H1 (cell line): ENCODE data around the gene CDCA4. TPM values are rescaled to one million over a fixed set of nuclear protein-coding genes. Genes with fewer than 3 reads are reported as not detected.

ENCODE experiments used
- ATF2 ChIP-seq: IDR thresholded peaks from 2 replicates; pipeline ENCODE4 v1.6.1; 2012; ENCODE audit warnings: low read length, inconsistent platforms
- CHD7 ChIP-seq: fragments of 300-600 bp; sonication (generic); IDR thresholded peaks from 2 replicates; pipeline ENCODE4 v1.7.1; 2012; ENCODE audit warnings: low read length, moderate library complexity, mild to moderate bottlenecking, inconsistent platforms; ENCODE audit not compliant: insufficient replicate concordance
- KDM4A ChIP-seq: IDR thresholded peaks from one replicate; pipeline ENCODE4 v1.7.1; 2012; ENCODE audit warnings: low read depth, mild to moderate bottlenecking, moderate library complexity, low read length, inconsistent platforms; ENCODE audit not compliant: severe bottlenecking
- SUZ12 ChIP-seq: fragments of 200-600 bp; sonication (generic); IDR thresholded peaks from 2 replicates; pipeline ENCODE4 v1.6.1; 2012; ENCODE audit warnings: mild to moderate bottlenecking, inconsistent platforms, low read length, moderate library complexity, mixed read lengths
- polyA plus RNA-seq, 7 experiments: library from polyadenylated mRNA; depleted of rRNA in 3 of 7; stranded (reverse) in 5 of 7; unstranded in 2 of 7; fragments of >200 nt in 5 of 7; fragments of 200-250 nt in 2 of 7; gene quantifications; 1 replicate in 5 of 7; 2 replicates in 1 of 7; 4 replicates in 1 of 7; pipeline versions ENCODE4 v1.2.1 to v1.2.3, GENCODE V29; 2011 to 2013; ENCODE audit warnings: missing spikeins in 2 of 7, mixed read lengths in 2 of 7
- total RNA-seq: library from RNA; stranded (reverse); fragmentation: NEBNext Ultra II Directional; extraction: Animal tissue kit (Norgen Biotek cat#: 25700); gene quantifications from 2 replicates; pipeline ENCODE4 v1.2.1, GENCODE V29; 2021

Gene CDCA4
- total and polyA plus RNA-seq, 2 of the 8 experiments (the other 6 are each of a cell fraction or from before 2014, with no cell fraction given), result 49.9 to 62.4 TPM

DNA sequence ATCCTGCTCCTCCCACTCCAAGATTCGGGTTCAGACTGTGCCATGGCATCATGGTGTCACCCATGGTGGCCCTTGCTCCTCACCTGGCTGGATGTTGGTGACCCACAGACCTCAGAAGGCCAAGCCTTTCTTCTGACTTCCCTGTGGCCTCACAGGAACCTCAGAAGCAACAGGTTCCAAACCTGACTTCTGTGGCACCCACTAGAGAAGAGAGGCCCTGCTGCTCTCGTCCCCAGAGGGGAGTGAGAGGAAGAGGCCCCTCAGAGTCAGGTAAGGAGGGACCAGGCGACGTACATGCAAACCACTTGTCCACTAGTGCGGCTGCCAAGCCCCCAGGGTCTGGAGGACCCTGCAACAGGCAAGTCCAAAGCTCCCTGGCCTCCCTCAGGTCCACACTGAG is 24.9 kb downstream of the CDCA4 start (continued):
- TF ChIP-seq CHD7 (no peak), SUZ12 (no peak), KDM4A (no peak), ATF2 (no peak)
